Kidney epithelial cell (primary cell): Measurements from ENCODE around the gene JOSD2. TPM values are rescaled to one million over a fixed set of nuclear protein-coding genes. Genes with fewer than 3 reads are reported as not detected.

Source experiments
- DNase-seq: peaks from one replicate; pipeline ENCODE4 v3.0.0-alpha.2; 2010; ENCODE audit warnings: low read depth
- H3K27me3 ChIP-seq: 2 replicates; pipeline ENCODE4 v1.6.0; 2011; ENCODE audit warnings: low read length; ENCODE audit not compliant: control insufficient read depth, insufficient read depth
- H3K36me3 ChIP-seq: 2 replicates; pipeline ENCODE4 v1.5.1; 2011; ENCODE audit warnings: low read length; ENCODE audit not compliant: control insufficient read depth, insufficient read depth
- H3K4me3 ChIP-seq: 2 replicates; pipeline ENCODE4 v1.5.1; 2011; ENCODE audit warnings: low read depth, mild to moderate bottlenecking, control low read depth, low read length
- total RNA-seq: library from RNA; depleted of rRNA; stranded (reverse); fragments of >200 nt; gene quantifications from 2 replicates; pipeline ENCODE4 v1.2.3, GENCODE V29; 2015
- TF ChIP-seq, protein P1 (sequence below): IDR thresholded peaks from 2 replicates; pipeline ENCODE4 v1.5.1; 2011; ENCODE audit warnings: mild to moderate bottlenecking, moderate library complexity, low read length, control low read depth, inconsistent platforms; ENCODE audit not compliant: insufficient read depth, poor library complexity, severe bottlenecking

The JOSD2 gene
- total RNA-seq, 1 donor from 2014 or later, result 26.8 TPM

GRCh38 chr19:50513746-50514345 lies 2.9 kb upstream of the JOSD2 start, which contains the start of gene ASPDH:
ASPDH (minus strand) TSS chr19:50513913; CDS start chr19:50513823, 90 bp downstream.
- no peak for DNase-seq
- H3K27me3 ChIP-seq, result peaks cover 9% of the 10 kb centered on the region
- H3K36me3 ChIP-seq, result no peaks in the 10 kb centered on the region
- H3K4me3 ChIP-seq, result no peak within 1 kb of the TSS
- TF ChIP-seq, protein P1, sequence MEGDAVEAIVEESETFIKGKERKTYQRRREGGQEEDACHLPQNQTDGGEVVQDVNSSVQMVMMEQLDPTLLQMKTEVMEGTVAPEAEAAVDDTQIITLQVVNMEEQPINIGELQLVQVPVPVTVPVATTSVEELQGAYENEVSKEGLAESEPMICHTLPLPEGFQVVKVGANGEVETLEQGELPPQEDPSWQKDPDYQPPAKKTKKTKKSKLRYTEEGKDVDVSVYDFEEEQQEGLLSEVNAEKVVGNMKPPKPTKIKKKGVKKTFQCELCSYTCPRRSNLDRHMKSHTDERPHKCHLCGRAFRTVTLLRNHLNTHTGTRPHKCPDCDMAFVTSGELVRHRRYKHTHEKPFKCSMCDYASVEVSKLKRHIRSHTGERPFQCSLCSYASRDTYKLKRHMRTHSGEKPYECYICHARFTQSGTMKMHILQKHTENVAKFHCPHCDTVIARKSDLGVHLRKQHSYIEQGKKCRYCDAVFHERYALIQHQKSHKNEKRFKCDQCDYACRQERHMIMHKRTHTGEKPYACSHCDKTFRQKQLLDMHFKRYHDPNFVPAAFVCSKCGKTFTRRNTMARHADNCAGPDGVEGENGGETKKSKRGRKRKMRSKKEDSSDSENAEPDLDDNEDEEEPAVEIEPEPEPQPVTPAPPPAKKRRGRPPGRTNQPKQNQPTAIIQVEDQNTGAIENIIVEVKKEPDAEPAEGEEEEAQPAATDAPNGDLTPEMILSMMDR, result no peak

DNA sequence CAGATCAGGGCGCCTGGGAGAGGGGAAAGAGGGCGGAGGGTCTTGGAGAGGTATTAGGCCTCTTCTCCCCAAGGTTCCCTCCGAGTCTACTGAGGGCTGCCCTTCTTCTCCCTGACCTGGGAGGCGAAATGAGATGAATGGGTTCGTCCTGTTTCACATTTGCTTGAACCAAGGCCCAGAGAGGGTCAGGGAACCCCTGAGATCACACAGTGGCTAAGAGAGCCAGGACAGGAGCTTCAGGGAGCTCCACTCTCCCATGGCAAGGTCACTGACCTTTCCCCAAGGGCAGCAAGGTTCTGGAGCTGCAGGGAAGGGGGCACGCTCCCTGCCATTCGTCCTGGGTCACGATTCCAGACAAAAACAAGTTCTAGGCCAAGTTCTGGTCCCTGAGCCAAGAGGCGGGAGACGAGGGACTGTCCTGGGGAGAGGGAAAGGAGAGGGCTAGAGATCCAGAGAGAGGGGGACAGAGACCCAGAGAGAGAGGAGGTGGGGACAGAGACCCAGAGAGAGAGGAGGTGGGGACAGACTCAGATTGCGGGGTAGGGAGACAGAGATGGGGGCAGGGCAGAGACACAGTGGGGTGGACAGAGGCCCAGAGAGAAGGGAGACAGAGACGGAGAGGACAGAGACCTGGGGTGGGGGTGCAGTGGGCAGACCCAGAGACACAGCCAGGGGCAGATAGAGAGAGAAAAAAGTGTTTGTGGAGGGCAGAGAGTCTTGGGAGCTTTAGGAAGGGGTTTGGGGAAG lies 2.2 kb upstream of the JOSD2 start:
- Histone ChIP-seq H3K4me3 (no peak overlapping the region), H3K27me3 (peaks cover 9% of the 10 kb centered on the region), H3K36me3 (no peaks in the 10 kb centered on the region)
- TF ChIP-seq, protein P1, result no peak
- DNase-seq, result no peak

- H3K4me3 ChIP-seq, result no peak overlapping the region
- DNase-seq, result no peak
- TF ChIP-seq, protein P1, result no peak
- no peaks in the 10 kb centered on the region for H3K36me3 ChIP-seq
- peaks cover 9% of the 10 kb centered on the region for H3K27me3 ChIP-seq
These were observed 1.4 kb upstream of the JOSD2 start for GRCh38 chr19:50512112-50512998.

GRCh38 chr19:50510700-50511068 lies 307 bp downstream of the JOSD2 start:
- no peaks in the 10 kb centered on the region for H3K36me3 ChIP-seq
- TF ChIP-seq, protein P1, result no peak
- H3K27me3 ChIP-seq, result peaks cover 9% of the 10 kb centered on the region
- peak overlapping the region; percentile 69 for H3K4me3 ChIP-seq
- DNase-seq, result no peak

DNA sequence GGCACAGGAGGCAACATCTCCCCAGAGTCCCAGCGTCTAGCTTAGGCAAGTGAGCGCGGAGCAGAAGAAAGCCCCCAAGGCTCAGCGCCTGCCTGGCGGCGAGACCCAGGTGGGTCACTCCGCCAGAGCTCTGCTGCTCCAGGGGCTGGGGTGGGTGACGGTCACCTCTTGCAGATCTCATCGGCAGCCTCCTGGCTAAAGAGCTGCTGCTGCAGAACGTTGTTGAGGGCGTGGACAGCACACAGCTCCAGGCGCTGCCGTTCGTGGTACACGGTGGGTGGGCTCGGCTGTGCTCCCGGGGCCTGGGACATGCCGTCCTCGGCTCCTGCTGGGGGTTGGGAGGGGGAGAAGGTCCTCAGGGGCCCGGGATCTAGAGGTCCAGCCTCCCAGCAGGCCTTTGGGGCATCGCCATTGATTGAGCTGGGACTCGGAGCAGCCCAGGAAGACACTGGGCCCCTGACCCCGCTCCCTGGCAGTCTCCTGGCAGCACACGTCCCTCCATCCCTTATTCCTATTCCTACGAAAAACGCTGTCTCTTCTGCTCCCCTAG lies 795 bp downstream of the JOSD2 start:
- DNase-seq, result no peak
- Histone ChIP-seq H3K4me3 (peak overlapping the region; percentile 69), H3K36me3 (no peaks in the 10 kb centered on the region), H3K27me3 (peaks cover 9% of the 10 kb centered on the region)
- TF ChIP-seq, protein P1, result no peak
